Neural progenitor cell (in vitro differentiated cells): ENCODE results near the gene TUSC2.

Experiments
- CTCF ChIP-seq: fragments of 200-600 bp; sonication (generic); IDR thresholded peaks from 2 replicates; pipeline ENCODE4 v1.5.1; 2017; ENCODE audit warnings: antibody characterized with exemption, mild to moderate bottlenecking
- EZH2 ChIP-seq: fragments of 200-600 bp; sonication (generic); IDR thresholded peaks from 2 replicates; pipeline ENCODE4 v1.6.1; 2017; ENCODE audit warnings: antibody characterized with exemption, mild to moderate bottlenecking, moderate library complexity

GRCh38 chr3:50356553-50356952 lies 28.5 kb upstream of the TUSC2 start:
- TF ChIP-seq EZH2: no peak
- no peak for TF ChIP-seq CTCF
